ENCODE data around the gene B3GALT6.

The B3GALT6 gene

DNA sequence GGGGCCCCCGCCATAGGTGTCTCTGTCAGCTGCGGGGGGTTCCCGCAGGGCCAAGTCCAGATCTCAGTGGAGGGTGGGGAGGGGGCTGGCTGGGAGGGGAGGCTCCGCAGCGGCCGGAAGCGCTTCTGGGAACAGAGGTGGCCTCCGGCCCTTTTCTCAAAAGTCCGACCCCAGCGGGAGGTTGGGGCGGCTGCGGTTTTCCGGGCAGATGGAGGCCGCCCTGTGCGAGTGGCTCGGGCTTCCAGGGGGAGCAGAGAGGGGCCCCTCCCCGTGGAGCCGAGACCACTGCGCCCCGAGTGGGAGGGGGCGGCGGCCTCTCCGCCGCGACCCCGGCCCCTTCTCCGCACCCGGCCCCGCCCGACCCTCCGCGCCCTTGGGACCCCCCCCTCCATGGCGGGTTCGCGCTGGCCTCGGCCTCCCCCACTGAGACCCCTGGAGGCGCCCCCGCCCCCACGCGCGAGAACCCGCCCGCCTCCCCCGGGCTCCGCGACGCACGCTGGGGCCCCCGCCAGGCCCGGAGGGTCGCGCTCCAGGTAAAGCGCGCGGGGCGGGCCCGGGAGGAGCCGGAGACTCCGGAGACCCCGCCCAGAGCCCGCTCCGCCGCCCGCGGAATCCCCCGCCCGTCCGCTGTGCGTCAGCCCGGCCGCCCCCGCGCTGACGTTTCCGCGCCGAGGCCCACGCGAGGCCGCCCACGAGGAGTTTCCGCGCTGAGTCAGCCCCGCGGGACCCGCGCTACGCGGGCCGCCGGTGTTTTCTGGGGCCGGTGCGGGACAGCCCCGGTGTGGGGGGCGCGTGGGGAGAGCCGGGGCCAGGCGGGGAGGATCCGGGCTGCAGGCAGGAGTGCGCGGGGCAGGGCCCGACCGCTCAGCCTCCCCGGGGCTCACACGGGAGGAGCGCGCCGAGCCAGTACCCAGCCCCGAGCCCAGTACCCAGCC, 30.9 kb upstream of the B3GALT6 start:
- peak in 10 of 56 donors; percentile 13 to 47 (median 34) for DNase-seq

DNA sequence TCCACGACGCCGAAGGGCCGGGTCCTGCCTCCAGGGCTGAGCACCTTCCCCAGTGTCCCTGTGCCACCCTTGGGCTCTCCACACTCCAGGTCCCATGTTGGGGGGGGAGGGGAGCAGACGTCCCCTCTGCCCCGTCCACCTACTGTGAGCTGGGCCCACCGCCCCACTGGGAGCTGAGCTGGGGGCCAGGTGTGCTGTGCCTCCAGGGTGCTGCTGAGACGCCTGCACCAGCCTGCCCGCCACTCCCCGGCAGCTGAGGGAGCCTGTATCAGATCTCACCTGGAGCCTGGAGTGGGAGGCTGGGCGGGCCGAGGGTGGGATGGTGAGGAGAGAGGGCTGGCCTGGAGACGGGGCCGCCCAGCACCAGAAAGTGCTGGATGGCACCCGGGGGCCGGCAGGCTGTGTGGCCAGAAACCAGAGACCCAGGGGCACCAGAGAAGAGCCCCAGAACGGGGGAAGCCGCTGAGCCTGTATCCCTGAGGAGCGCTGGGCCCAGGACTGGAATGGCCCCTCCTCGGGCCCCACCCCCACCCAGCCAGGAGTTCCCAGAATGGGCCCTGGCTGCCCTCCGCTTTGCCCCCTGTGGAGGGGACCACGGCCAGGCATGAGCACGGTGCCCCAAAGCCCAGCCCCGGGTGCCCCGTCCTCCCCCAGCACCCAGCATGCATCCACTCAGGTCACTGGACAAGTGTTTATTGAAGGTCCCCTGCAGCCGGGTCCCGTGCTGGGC, 29.0 kb upstream of the B3GALT6 start:
- no peak for DNase-seq

DNA sequence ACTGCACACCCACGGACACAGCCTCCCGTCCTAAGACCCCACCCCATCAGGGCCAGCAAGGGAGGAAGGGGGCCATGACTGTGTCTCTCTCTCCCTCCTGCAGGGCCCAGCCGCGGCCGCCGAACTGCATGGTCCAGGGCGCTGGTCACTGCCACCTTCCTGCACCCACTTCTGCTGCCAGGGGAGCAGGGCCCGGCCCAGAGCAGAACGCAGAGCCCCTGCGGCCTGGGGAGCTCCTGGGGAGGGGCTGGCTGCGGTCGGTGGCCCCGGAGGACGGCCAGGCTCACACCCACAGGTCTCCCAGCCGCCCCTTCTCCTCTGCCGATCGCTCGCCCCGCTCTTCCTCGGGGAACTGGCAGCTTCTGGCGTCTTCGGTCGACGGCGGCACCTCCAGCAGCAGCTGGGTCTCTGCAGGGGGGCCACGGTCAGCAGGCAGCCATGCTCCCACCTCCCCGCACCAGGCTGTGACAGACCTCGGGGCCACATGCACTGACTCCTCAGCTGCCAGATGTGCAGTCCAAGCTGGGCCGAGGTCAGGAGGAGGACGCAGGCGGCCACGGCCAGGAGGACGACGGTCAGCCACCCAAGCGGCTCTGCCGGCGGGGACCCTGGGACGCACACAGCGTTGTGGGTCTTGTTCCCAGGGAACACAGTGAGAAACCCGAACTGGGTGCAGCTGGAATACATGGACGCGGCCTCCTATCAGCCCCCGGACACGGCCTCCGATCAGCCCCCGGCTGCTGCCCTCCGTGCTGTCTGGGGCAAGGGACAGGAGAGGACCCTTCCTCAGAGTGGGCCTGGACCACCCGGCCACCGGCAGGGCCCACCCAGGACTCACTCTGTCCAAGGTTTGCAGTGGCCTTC, 28.2 kb upstream of the B3GALT6 start:
- no peak for DNase-seq

DNA sequence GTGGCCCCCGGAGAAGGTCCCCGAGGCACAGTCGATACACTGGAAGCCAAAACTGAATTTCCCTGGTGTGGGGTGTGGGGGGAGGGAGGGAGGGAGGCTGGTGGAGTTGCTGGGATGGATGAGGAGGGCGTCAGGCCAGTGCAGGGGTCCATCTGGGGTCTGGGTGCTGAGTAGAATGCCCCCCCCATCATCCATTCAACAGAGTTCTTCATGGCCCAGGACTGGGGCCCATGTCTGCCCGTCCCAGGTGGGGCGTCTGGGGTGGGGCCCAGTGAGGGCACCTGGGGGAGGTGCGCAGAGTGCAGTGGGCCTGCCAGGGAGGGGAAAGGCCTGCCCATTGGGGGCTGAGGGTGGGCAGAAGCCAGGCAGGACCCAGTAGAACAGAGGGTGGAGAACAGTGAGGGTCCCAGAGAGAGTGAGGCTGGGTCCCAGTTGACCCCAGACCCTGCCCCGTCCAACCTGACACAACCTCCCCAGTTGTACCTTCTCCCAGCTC, 27.6 kb upstream of the B3GALT6 start:
- no peak for DNase-seq

DNA sequence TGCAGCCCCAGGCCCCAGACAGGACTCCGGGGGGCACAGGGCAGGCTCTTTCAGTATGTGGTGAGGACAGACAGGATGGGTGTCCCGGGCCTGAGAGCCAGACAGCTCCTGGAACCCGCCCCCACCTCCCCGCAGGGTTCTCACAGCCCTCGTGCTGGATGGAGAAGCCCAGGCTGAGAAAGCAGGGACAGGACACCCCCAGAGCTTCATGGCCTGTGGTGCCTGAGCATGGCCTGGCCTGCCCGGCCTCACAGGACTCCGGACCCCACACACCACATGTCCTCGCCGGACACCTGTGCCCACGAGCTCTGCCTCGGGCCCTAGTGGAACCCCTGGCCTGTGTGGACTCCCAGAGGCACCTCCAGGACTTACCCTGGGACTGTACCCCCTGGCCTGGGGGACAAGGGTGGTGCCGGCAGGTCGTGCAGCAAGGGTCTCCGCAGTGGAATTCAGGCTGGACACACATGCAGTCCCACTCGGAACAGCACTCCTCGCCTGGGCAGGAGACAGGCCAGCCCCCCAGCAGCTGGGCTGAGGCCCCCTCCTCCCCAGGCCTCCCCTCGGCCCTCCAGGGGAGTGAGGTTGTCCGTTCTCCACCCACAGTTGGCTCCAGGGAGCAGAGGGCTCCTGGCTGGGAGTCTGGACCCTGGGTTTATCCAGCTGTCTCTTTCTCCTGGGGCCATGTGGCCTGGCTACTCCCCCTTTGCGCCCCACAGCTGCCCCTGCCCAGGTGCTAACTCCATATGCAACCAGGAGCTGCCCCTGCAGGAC, 26.9 kb upstream of the B3GALT6 start:
- DNase-seq = no peak

DNA sequence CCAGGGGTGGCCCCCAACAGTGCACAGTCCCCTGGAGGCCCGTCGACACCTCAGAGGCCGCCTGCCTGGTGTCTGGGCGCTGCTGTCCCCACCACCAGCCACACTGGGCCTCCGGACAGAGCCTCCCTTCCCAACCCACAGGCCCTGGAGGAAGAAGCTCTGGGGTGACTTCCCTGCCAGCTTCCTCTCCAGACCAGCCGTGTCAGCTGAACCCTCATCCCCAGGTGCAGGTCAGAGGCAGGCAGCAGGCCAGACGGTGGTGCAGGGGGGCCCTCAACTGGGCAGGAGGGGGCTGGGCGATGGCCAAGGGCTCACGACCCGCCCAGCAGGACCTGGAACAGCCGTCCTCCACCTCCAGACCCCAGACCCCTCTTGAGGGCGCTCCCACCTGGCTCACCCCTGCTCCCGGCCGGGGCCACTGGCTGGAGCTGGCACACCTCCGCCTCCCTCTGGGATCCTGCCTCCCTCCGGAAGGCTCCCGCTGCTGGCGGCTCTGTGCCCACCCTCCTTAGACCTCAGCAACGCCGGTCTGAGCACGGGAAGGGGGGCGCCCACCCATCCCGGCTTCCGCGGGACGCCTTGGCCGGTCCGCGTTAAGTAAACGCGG, 26.2 kb upstream of the B3GALT6 start:
- DNase-seq = no peak

DNA sequence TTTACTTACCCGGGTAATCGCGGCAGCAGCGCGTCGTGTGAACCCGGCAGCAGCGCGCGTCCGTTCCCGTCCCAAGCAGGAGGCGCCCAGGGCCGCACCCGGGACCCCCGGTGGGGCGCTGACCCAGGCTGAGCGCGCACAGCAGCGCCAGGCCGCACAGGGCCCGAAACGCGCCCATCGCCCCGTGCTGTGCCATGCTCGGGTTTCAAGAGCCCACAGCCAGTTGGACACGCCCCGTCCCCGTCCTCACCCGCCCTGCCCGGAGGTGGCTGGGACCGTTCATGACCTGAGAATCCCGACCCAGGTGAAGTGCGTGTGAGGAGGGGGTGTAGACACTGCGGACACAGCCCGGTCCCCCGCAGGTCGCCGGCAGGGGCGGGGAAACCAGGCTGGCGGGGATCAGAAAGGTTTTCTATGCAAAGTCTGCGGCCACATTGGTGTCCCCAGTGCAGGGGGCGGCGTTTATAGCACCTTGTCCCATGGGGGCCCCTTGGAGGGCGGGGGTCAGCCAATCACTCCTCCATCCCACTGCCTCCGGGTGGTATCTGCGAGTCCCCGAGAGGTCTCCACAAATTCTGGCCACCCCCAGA, 25.6 kb upstream of the B3GALT6 start, which contains the start of gene TNFRSF18:
TNFRSF18 (minus strand) TSS at position 217 of the 590 bp plus-strand sequence; CDS start at position 196, 21 bp downstream.
- no peak for DNase-seq

DNA sequence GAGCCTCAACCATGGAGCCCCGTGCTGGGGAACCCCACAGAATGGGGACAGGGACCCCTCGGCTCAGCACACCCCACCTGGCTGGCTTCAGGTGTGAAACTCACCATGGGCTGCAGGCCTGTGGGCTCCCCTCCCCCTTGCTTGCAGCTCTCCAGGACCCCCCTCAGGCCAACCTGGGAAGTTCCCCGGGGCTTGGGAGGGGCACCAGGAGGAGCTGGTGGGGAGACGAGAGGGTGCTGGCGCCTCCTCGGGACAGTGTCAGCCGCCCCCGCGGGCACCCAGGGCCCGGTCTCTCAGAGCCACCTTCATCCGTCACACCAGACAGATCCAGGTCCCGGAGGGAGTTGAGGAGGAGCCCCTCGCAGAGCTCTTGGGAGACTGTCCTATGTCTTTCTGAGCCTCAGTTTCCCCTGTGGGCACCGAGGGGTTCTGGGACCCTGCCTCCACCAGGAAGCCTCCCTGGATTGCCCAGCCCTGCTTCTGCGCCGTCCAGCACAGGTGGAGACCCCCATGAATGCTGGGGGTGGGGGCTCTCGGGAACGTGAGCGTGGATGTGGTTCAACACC, 25.0 kb upstream of the B3GALT6 start:
- no peak for DNase-seq

DNA sequence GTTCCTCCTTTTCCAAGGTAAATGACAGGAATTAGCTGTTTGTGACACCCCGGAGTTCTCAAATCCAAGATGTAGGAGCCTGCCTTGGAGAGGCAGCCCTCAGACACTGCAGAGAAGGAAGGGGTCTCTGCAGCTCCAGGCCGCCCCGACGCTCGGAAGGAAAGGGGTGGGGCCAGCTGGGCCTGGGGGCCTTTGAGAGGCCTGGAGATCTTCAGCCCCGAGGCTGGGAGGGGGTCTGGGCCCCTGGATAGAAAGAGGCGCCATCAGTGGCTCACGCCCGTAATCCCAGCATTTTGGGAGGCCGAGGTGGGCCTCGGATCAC, 24.5 kb upstream of the B3GALT6 start:
- no peak for DNase-seq

DNA sequence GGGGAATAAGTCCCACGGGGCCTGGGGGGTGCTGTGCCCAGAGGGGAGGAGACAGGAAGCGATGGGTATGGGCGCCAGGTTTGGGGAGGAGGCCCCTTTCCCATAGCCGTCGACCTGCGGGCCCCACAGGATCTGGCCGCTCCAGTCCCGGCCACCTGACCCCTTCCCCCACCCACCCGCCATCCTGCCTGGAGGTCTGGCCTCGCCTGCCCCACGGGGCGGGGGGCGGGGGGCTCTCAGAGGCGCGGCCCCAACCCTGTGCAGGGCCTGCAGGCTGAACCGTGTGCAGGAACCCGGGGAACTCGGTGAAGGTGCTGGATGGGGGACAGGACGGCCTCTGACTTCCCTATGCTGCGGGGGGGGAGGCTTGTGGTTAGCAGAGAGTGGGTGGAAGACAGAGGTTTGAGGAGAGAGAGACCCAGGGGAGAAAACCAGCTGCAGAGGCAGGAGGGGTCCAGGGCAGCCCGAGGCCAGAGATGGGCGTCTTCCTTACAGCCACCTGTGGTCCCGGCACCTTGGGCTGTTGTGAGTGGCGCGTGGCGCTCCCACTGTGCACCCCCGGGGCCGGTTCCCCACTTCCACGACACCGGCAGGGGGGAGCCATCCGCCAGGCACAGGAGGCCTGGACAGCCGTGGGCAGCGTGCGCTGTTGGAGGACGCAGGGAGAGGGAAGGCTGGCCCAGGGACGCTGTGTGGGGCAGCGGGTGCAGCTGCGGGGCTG, 23.2 kb upstream of the B3GALT6 start:
- DNase-seq = no peak

DNA sequence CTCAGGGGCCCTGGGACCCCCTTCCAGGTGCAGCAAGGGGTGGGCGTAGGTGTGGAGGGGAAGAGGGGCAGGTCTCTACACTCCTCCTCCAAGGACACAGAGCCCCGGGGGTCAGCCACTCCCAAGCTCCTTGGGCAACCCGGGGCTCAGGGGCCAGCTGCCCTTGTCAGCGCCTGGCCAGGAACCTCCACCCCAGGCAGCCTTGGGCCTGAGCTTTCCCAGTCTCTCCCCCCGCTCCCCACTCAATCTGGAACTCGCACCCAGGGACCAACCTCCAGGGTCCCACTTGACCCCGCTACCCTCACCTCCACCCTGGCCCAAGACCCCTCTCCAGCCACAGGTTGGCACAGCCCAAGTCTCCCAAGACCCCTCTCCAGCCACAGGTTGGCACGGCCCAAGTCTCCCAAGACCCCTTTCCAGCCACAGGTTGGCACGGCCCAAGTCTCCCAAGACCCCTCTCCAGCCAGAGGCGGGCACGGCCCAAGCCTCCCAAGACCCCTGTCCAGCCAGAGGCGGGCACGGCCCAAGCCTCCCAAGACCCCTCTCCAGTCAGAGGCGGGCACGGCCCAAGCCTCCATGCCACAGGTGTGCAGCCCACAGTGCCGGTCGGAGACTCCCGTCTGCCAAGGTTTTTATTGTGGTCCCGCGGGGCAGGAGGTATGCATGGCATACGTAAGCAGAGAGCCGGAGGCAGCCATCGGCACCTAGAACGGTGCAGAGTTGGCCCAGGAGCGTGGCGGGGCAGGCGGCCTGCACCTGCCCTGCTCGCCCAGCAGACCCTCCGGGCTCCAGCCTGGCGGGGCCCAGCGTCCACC, 21.1 kb upstream of the B3GALT6 start:
- no peak for DNase-seq

DNA sequence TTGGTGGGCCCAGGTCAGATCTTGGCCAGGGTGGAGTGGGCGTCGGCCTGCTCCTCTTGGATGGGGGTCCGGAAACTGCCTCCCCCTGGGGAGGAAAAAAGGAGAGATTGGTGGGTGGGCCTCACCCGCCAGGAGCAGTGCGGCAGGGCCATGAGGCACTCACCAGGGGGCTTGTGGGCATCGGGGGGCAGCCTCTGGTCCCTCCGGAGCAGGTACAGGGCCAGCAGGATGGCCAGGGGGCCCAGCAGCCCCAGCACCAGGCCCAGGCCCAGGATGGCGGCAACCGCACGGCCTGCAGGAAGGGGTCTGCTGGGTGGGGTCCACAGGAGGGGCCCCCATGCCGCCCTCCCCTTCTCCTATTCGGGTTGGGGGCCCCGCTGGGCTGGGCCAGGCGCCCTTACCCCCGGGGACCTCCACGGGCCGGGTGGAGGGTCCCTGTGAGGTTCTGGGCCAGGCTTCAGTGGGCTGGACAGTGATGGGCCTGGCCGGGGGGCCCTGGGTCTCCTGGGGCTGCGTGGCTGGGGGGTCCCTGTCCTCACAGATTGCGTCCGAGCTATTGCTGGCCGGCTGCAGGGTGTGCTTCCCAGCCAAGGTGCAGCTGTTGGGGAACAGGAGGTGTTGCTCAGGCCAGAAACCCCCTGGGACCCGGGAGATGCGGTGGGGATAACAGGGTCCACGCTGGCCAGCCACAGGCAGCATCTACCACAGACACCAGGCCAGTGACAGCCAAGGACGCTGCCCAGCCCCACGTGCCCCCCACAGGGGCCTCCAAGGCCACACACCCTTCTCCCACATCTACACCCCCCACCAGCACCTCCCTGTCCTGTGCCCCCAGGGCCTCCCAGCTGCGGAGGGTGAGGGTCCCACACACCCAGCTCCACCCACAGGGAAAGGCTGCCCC, 20.2 kb upstream of the B3GALT6 start:
- no peak for DNase-seq

DNA sequence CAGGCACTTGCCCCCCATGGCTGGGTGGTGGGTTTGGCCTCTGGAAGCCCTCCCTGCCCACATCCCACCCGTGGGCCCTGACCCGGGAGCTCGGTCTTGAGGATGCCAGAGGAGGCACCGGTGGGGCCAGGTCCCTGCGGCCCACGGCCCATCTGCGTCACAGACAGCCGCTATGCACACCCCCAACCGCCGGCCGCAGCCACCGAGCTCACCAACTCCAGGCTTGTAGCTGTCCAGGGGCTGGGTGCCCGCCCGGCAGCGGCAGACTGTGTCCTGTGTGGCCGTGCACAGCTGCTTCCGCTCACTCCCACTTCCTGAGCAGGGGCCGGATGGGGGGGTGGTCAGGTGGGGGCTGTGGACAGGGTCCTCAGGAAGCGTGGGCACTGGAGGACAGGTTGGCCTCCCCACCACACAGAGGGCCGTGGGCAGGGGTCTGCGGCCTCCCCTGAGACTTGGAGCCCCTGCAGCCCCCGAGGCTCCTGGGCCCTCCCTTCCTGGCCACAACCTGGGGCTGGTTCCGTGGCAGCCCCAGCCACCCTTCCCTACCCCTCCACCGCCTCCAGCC, 19.2 kb upstream of the B3GALT6 start:
- DNase-seq = no peak

DNA sequence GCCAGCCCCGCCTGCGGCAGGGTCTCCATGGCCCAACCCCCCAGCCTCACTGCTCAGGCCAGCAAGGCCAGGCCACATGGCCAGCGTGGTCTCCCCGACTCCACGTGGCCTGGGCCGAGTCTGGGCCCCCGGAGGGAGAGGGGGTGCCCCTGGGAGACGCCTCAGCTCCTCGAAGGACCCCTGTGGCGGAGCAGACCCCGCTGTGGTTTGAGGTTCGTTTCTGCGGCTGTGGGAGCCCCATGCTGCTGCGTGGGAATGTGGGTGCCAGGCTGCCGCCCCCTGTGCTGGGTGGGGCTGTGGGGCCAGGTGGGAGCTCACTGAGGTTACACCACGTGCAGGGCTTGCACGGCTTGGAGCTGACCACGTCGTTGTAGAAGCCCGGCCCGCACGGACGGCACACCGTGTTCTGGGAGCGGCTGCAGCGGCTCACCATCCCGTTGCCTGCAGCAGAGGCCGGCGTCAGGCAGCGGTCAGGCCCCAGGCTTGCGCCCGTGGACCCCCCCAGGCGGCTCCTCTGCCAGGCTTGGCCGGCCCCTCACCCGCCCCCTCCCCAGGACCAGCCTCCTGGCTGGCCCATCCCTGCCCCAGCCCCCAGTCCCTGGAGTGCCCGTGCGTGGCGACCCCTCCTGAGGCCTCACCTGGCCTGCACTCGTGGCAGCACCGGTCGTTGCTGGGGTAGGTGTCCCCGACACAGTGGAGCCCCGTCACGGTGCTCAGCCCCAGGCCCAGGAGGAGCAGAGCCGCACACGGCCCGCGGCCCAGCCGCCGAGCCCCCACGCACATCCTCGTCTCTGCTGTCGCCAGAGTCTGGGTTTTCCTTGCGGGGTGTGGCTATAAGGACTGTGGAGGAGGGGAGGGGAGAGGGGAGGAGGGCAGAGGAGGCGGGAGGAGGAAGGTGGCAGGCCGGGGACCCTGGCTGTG, 18.4 kb upstream of the B3GALT6 start, which contains the start of gene TNFRSF4:
TNFRSF4 (minus strand) TSS at position 809 of the 921 bp plus-strand sequence; CDS start at position 783, 26 bp downstream.
- no peak for DNase-seq

DNA sequence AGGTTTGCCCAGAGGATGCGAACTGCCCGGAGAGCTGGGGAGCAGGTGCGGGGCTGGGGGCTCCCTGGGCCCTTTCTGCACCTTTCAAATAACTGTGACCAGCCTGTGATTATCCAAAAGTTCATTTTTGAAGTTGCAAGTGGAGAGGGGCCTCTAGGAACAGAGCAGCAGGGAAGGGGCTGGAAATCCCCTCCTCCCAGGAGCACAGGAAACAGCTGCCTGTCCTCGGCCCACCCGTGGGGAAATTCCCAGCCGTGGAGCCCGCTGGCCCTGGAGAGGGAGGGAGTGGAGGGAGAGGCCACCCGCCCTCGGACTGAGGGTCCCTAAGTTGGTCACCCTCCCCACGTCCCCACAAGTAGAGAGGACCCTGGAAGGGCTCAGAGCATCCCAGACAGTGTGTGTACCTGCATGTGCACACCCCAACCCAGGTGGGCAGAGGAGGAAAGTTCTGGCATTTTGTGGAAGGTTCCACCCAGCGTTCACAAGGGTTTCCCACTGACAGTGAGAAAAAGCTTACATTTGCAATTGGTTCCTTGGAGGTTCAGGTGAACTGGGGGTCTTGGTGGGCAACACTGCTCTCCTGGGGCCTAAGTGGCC, 16.9 kb upstream of the B3GALT6 start:
- DNase-seq = no peak
